ENCODE measurements around the gene COL1A1. TPM values are rescaled to one million over a fixed set of nuclear protein-coding genes. Genes with fewer than 3 reads are reported as not detected.

The COL1A1 gene
- total RNA-seq, 2 experiments from 2014 or later = 2.3 to 3.7 TPM

DNA sequence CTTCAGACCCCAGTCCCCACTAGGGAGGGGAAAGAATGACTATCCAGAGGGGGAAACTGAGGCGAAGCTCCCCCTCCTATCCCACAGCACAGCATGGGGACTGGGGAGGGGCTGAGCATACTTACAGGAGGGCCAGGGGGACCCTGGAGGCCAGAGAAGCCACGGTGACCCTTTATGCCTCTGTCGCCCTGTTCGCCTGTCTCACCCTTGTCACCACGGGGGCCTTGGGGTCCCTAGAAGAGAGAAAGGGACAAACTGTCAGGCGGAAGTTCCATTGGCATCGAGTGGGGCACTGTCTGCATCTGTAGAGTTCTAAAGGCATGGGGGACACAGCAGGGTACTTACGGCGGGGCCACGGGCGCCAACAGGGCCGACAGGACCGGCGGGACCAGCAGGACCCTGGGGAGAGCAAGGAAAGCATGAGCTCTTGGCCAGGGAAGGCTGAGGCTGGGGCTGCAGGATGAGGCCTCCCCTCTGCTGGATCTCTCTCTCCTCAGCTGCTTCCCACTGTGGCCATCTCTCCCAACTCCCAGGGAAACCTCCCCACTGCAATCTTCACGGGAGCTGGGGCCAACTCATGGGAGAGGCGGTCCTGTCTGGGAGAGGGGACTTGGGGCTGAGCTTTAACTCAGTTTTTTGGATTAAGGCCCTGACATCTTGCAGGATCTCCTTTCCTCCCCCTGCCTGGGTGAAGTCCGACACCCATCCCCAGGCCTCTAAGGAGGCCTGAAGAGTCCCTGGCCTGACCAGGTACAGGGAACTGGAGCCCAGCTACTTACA is 13.5 kb downstream of the COL1A1 start:
- CTCF ChIA-PET = interaction anchor here (0.6 to 1.0 kb wide), 2 partner anchors 12 to 495 kb away, joined by 3 read pairs; no protein-coding TSS in a partner anchor
- intact Hi-C loops (cut with micrococcal nuclease) = no loop called here
- no peaks in the 10 kb centered on the region for H3K9me3 Mint-ChIP-seq

DNA sequence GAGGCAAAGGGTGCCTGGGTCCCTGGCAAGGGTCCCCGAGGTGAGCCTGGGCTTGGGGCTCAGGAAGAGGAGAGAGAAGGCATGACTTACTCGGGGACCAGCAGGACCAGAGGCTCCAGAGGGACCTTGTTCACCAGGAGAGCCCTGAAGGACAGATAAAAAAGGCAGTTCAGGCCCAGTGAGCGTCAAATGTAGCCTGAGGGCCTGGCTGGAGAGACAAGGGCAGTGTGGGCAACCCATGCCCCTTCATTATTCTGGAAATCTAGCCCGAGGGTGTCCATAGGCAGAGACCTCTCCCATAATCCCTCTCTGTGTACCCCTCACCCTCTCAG is 14.1 kb downstream of the COL1A1 start:
- Mint-ChIP-seq H3K27ac (no peak overlapping the region), H3K9me3 (no peaks in the 10 kb centered on the region)
- CTCF ChIA-PET = interaction anchor here (1.0 kb wide), 1 partner anchor 13 kb away, joined by 3 read pairs; no protein-coding TSS in a partner anchor

More for the DNA sequence above, 13.5 kb downstream of the COL1A1 start:
- DNase-seq = no peak
- Mint-ChIP-seq H3K4me1 (ENCODE audit: low read depth) (peaks cover 11% of the 10 kb centered on the region), H3K4me3 (no peak overlapping the region), H3K27ac (no peak overlapping the region), H3K27me3 (no peaks in the 10 kb centered on the region), H3K36me3 (no peaks in the 10 kb centered on the region)
- POLR2A ChIA-PET = no interaction called here

DNA sequence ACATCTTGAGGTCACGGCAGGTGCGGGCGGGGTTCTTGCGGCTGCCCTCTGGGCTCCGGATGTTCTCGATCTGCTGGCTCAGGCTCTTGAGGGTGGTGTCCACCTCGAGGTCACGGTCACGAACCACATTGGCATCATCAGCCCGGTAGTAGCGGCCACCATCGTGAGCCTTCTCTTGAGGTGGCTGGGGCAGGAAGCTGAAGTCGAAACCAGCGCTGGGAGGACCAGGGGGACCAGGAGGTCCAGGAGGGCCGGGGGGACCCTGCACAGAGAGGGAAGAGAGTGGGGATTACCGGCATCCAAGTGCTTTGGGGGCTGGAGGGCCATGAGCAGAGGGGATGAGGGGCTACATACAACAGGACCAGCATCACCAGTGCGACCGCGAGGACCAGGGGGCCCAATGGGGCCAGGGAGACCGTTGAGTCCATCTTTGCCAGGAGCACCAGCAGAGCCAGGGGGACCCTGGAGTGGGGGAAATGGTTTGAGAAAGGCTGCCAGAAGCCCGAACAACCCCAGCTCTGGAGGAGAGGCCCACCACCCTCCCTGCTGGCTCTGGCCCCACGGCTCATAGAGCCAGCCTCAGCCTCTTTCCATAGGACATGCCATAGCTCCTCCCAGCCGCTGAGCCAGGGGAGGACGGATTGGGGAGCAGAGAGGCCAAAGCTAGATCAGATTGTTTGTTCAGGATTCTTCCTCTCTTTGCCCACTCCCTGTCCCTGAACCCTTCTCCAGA is 14.6 kb downstream of the COL1A1 start:
- Mint-ChIP-seq H3K27ac (no peak overlapping the region), H3K4me1 (ENCODE audit: low read depth) (peaks cover 11% of the 10 kb centered on the region), H3K36me3 (no peaks in the 10 kb centered on the region), H3K4me3 (no peak overlapping the region), H3K27me3 (no peaks in the 10 kb centered on the region), H3K9me3 (no peaks in the 10 kb centered on the region)
- intact Hi-C loops (cut with micrococcal nuclease) = no loop called here
- POLR2A ChIA-PET = no interaction called here
- DNase-seq = no peak
- CTCF ChIA-PET = no interaction called here

More for the DNA sequence above, 14.1 kb downstream of the COL1A1 start:
- POLR2A ChIA-PET = no interaction called here
- no peak overlapping the region for H3K4me3 Mint-ChIP-seq
- no peaks in the 10 kb centered on the region for H3K27me3 Mint-ChIP-seq
- DNase-seq = no peak
- H3K36me3 Mint-ChIP-seq = no peaks in the 10 kb centered on the region
- peaks cover 11% of the 10 kb centered on the region for H3K4me1 Mint-ChIP-seq (ENCODE audit: low read depth)
- intact Hi-C loops (cut with micrococcal nuclease) = no loop called here

DNA sequence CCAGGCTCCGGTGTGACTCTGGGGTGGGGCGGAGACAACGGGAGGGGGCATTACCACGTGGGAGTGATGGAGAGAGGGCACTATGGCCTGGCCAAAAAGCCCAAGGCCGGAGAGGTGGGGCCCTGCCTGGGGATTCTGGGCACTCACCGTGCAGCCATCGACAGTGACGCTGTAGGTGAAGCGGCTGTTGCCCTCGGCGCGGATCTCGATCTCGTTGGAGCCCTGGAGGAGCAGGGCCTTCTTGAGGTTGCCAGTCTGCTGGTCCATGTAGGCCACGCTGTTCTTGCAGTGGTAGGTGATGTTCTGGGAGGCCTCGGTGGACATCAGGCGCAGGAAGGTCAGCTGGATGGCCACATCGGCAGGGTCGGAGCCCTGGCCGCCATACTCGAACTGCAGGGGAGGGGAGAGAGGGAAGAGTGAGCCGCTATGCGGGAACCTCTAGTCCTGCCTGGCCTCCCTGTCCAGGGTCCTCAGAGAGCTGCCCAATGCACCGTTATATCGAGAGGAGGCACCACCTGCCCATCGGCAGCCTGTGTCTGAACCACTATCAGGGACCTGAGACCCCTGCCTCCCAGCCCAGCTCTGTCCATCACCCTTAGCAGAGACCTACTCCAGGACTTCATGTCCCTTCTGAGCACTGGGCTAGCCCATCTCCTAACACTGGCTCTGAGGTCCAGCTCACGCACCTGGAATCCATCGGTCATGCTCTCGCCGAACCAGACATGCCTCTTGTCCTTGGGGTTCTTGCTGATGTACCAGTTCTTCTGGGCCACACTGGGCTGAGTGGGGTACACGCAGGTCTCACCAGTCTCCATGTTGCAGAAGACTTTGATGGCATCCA is 15.6 kb downstream of the COL1A1 start:
- POLR2A ChIA-PET = no interaction called here
- CTCF ChIA-PET = interaction anchor here (1.0 kb wide), 1 partner anchor 13 kb away, joined by 3 read pairs; no protein-coding TSS in a partner anchor
- no peak overlapping the region for H3K4me3 Mint-ChIP-seq
- intact Hi-C loops (cut with micrococcal nuclease) = no loop called here
- H3K27ac Mint-ChIP-seq = no peak overlapping the region
- H3K9me3 Mint-ChIP-seq = no peaks in the 10 kb centered on the region
- no peaks in the 10 kb centered on the region for H3K27me3 Mint-ChIP-seq
- no peaks in the 10 kb centered on the region for H3K36me3 Mint-ChIP-seq
- DNase-seq = no peak
- peaks cover 11% of the 10 kb centered on the region for H3K4me1 Mint-ChIP-seq (ENCODE audit: low read depth)

DNA sequence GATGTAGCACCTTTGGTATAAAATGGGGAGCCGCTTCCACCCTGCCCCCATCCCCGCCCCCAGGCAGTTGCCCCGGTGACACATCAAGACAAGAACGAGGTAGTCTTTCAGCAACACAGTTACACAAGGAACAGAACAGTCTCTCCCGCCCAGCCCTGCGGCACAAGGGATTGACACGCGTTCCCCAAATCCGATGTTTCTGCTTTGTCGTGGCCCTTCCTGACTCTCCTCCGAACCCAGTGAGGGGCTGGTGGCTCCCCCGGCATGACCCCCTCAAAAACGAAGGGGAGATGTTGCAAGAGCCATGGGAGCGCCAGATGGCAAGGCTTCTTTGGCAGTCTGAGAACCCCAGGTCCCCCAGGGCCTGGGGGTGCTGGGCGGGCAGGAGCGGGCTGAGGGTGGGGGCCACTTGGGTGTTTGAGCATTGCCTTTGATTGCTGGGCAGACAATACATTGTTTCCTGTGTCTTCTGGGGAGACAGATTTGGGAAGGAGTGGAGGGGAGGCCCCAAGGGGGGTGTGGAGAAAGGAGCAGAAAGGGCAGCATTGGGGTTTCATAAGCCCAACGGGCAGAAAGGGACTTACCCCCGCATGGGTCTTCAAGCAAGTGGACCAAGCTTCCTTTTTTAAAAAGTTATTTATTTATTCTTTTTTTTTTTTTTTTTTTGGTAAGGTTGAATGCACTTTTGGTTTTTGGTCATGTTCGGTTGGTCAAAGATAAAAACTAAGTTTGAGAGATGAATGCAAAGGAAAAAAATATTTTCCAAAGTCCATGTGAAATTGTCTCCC is 16.6 kb downstream of the COL1A1 start:
- intact Hi-C loops (cut with micrococcal nuclease) = no loop called here
- Mint-ChIP-seq H3K4me3 (no peak overlapping the region), H3K9me3 (no peaks in the 10 kb centered on the region), H3K4me1 (ENCODE audit: low read depth) (peaks cover 11% of the 10 kb centered on the region), H3K27me3 (no peaks in the 10 kb centered on the region), H3K27ac (no peak overlapping the region), H3K36me3 (no peaks in the 10 kb centered on the region)
- ChIA-PET POLR2A (no interaction called here), CTCF (no interaction called here)
- DNase-seq = no peak

DNA sequence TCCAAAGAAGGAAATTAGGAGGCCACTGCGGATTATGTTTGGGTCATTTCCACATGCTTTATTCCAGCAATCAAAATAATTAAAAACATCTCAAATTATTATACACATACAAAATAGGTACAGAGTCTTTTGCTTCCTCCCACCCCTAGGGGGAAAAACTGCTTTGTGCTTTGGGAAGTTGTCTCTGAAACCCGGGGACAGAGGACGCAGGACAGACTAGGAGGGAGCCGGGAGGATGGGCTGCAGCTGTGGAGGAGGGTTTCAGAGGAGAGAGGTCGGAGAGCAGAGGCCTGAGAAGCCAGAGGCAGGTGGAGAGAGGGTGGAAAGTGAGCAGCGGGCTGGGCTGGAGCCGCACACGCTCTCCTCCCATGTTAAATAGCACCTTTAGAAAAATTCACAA is 17.4 kb downstream of the COL1A1 start:
- intact Hi-C loops (cut with micrococcal nuclease) = no loop called here
- CTCF ChIA-PET = no interaction called here
- peaks cover 11% of the 10 kb centered on the region for H3K4me1 Mint-ChIP-seq (ENCODE audit: low read depth)
- H3K27ac Mint-ChIP-seq = no peak overlapping the region
- H3K36me3 Mint-ChIP-seq = no peaks in the 10 kb centered on the region
- POLR2A ChIA-PET = no interaction called here
- H3K27me3 Mint-ChIP-seq = no peaks in the 10 kb centered on the region
- no peaks in the 10 kb centered on the region for H3K9me3 Mint-ChIP-seq
- DNase-seq = no peak
- H3K4me3 Mint-ChIP-seq = no peak overlapping the region

DNA sequence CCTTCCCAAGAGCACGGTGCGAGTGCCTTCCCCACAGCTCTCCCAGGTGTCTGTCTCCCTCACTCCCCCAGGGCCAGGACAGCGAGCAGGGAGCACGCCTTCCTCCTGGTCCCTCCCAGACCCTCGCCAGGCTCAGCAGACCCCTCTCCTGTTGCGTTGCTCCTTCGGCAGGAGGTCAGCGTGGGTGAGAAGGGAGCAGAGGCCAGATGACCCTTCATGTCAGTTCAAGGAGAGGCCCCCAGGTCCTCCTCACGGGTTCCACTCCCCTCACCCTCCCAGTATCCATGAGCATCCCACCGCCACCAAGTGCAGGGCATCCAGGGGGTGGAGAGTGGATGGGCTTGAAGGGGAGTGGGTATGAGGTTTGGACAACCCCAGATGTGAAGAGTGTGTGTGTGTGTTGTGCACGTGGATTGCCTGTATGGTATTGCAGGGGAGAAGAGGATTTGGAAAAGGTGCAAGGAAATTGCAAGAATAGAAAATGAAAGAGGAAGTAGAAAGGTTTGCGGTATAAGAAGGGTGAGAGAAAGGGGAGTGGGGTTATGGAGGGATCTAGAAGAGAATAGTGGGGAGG is 17.9 kb downstream of the COL1A1 start:
- Mint-ChIP-seq H3K27me3 (no peaks in the 10 kb centered on the region), H3K27ac (no peak overlapping the region), H3K36me3 (no peaks in the 10 kb centered on the region), H3K4me3 (no peak overlapping the region), H3K4me1 (ENCODE audit: low read depth) (peaks cover 11% of the 10 kb centered on the region), H3K9me3 (no peaks in the 10 kb centered on the region)
- intact Hi-C loops (cut with micrococcal nuclease) = no loop called here
- POLR2A ChIA-PET = no interaction called here
- CTCF ChIA-PET = interaction anchor here (1.1 kb wide), 1 partner anchor 14 kb away, joined by 3 read pairs; no protein-coding TSS in a partner anchor
- no peak for DNase-seq

DNA sequence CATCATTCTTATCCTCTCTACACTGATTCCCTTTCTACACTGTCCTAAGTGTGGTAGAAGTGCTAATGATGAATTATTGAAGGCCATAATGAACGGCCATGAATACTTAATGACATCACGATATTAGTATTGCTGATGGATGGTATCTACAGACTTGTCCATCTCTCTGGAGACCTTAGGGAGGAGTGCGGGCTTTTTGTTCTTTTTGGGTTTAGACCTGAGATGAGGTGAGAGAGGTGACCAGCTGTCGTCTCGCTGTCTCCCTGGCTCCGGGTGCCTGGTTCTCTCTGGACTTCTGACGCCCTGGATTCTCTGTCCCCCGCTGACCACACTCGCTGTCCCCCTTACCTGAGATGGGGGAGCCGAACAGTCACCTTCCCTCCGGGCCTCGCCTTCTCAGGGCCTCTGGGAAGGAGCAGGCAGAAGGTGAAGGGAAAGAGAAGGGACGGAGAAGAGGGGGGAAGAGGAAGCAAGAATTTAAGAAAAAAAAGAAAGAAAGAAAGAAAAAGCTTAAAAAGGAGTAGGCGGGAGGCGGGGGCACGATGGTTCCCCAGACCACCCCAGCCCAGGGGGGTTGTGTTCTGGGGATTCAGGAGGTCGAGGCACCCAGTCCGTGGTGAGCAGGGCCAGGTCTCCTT is 18.5 kb downstream of the COL1A1 start:
- ChIA-PET CTCF (interaction anchor here (1.1 kb wide), 1 partner anchor 13 kb away, joined by 3 read pairs; no protein-coding TSS in a partner anchor), POLR2A (no interaction called here)
- DNase-seq = no peak
- no peak overlapping the region for H3K27ac Mint-ChIP-seq
- intact Hi-C loops (cut with micrococcal nuclease) = no loop called here
- H3K4me1 Mint-ChIP-seq (ENCODE audit: low read depth) = peaks cover 16% of the 10 kb centered on the region
- no peaks in the 10 kb centered on the region for H3K36me3 Mint-ChIP-seq
- no peaks in the 10 kb centered on the region for H3K9me3 Mint-ChIP-seq
- H3K27me3 Mint-ChIP-seq = no peaks in the 10 kb centered on the region
- H3K4me3 Mint-ChIP-seq = no peak overlapping the region

DNA sequence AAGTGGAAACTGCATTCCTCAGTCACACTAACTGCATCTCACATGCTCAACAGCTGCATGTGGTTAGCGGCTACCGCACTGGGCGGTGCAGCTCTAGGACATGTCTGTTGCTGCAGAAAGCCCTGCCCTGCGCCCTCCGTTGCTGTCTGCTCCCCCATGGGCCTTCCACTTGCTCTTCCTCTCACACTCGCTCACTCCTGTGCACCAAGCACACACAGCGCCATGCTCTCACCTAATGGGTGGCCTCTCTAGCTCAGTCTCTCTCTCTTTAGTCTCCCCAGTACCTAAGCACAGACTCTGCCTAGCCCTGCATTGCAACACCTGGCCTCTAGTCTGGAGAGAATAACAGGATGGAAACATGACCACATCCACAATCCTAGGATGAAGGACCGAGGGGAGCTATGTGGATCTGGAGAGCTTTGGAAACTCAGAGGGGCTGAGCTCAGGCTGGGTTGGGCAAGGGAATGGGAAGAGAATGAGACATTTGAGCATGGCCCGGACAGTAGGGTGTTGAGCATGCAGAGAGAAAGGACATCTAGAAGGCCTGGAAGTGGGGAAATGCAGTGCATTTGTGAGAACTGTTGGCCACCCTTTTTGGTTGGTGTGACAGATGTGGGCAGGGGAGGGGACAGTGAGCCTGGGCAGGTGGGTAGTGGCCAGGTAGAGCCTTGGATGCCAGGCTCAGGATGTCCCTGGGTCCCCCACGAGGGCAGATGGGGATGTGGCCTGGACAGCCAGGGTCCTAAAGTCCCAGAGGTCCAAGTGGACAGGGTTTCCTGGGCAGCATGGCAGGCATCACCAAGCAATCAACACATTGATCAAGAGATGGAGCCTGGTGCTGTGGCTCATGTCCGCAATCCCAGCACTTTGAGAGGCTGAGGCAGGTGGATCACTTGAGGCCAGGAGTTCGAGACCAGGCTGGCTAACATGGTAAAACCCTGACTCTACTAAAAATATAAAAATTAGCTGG is 19.6 kb downstream of the COL1A1 start:
- no peaks in the 10 kb centered on the region for H3K9me3 Mint-ChIP-seq
- POLR2A ChIA-PET = no interaction called here
- H3K27me3 Mint-ChIP-seq = no peaks in the 10 kb centered on the region

DNA sequence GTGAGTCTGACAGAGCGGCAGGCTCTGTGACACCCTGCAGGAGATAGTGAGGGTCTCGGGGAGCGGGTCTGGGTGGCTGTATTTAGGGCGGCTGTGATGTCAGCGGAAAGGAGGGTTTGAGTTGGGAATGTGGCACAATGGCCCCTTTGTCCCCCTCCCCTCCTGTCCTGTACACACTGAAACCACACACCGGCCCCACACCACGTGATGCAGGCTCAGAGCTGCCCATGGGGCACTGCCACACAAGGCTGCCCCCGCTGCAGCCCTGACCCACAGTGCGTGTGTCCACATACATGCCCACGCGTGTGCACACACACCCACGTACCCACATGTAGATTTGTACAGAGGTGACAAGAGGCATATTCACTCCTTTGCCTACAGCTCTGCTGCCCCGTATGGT is 20.3 kb downstream of the COL1A1 start:
- CTCF ChIA-PET = interaction anchor here (1.1 kb wide), 1 partner anchor 11 kb away, joined by 5 read pairs; no protein-coding TSS in a partner anchor
- no peak overlapping the region for H3K27ac Mint-ChIP-seq
- no peaks in the 10 kb centered on the region for H3K27me3 Mint-ChIP-seq
- no peak overlapping the region for H3K4me3 Mint-ChIP-seq
- peaks cover 18% of the 10 kb centered on the region for H3K4me1 Mint-ChIP-seq (ENCODE audit: low read depth)
- no peaks in the 10 kb centered on the region for H3K9me3 Mint-ChIP-seq
- intact Hi-C loops (cut with micrococcal nuclease) = no loop called here
- DNase-seq = no peak
- no peaks in the 10 kb centered on the region for H3K36me3 Mint-ChIP-seq
- POLR2A ChIA-PET = no interaction called here

More for the DNA sequence above, 19.6 kb downstream of the COL1A1 start:
- no peak for DNase-seq
- Mint-ChIP-seq H3K4me3 (no peak overlapping the region), H3K36me3 (no peaks in the 10 kb centered on the region), H3K27ac (no peak overlapping the region), H3K4me1 (ENCODE audit: low read depth) (peaks cover 18% of the 10 kb centered on the region)
- CTCF ChIA-PET = interaction anchor here (0.6 to 1.1 kb wide), 3 partner anchors 12 to 116 kb away, joined by 3 to 5 read pairs (median 3); no protein-coding TSS in a partner anchor
- intact Hi-C loops (cut with micrococcal nuclease) = no loop called here
